DND-41 (cell line): ENCODE measurements around the gene LTA4H.

Experiments used
- CTCF ChIP-seq: IDR thresholded peaks from 2 replicates; pipeline ENCODE4 v1.5.1; 2012; ENCODE audit warnings: borderline replicate concordance, low read length, moderate library complexity, mild to moderate bottlenecking; ENCODE audit not compliant: poor library complexity, severe bottlenecking; ENCODE audit errors: extremely low read depth
- EZH2 ChIP-seq: IDR thresholded peaks from 3 replicates; pipeline ENCODE4 v1.6.1; 2012; ENCODE audit warnings: borderline replicate concordance, low read depth, mild to moderate bottlenecking, moderate library complexity, low read length, inconsistent platforms; ENCODE audit not compliant: severe bottlenecking

DNA sequence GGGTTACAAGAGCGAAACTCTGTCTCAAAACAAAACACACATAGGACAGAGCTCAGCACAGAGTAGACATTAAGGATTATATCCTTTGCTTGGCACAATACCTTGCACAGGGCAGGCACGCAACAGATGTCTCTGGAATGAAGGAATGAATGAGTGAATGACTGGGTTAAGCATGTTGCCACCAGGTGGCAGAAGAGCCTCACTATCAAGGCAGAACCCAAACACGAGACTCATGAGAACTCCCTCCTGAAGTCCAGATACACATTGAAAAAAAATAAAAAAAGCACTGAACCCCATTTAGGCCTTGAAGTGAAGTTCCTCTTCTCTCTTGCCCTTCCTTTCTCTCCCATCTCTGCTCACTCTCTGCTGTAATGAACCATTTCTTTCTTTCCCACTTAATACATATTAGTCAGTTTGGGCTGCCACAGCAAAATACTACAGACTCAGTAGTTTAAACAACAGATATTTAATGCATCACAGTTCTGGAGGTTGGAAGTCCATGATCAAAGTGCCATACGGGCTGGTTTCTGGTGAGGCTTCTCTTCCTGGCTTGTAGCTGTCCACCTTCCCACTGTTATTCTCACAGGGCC, 26.6 kb upstream of the LTA4H start:
- peak; percentile 88 for TF ChIP-seq CTCF
- no peak for TF ChIP-seq EZH2
